ENCODE results near the gene SHISA2. TPM values are rescaled to one million over a fixed set of nuclear protein-coding genes. Genes with fewer than 3 reads are reported as not detected.

The SHISA2 gene
- total RNA-seq, 1 donor from 2014 or later, result 159 TPM

DNA sequence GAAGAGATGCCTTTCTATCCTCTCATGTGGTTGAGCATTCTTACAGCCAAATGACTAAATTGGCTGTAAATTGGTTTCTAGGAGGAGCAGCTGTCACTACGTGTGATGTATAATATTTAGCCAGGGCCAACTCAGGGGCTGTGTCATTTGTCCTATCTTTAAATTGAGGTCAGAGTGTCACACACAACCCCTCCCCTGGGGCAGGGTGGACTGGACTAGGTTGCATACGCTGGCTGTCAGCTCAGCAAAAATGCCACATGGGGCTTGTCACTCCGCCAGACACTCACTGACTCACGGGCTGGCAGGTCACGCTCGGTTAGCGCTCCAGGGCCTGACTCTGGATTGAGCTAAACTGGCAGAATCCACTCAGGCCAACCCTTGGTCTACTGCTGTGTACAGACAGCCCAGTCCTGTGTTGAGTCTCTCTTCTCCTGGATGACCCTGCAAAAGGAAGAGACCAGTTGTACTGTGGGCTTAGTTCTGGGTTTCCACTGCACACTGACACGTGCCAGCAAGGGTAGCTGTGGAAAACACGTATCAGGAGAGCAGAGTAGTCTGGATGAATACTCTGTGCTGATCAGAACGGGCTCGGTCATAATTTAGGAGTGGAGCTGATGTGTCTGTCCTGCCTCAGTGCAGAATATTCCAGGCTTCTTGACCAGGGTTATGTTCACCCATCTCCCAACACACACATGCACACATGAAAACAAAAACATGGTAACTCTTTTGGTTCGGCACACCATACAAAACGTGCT lies 29.1 kb downstream of the SHISA2 start:
- DNase-seq (ENCODE audit: low read depth), result peak; percentile 78
- TF ChIP-seq, protein P1, sequence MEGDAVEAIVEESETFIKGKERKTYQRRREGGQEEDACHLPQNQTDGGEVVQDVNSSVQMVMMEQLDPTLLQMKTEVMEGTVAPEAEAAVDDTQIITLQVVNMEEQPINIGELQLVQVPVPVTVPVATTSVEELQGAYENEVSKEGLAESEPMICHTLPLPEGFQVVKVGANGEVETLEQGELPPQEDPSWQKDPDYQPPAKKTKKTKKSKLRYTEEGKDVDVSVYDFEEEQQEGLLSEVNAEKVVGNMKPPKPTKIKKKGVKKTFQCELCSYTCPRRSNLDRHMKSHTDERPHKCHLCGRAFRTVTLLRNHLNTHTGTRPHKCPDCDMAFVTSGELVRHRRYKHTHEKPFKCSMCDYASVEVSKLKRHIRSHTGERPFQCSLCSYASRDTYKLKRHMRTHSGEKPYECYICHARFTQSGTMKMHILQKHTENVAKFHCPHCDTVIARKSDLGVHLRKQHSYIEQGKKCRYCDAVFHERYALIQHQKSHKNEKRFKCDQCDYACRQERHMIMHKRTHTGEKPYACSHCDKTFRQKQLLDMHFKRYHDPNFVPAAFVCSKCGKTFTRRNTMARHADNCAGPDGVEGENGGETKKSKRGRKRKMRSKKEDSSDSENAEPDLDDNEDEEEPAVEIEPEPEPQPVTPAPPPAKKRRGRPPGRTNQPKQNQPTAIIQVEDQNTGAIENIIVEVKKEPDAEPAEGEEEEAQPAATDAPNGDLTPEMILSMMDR (conservative IDR thresholded peaks at IDR 0.05; ENCODE audit: low read depth, low read length), result no peak
- no peak overlapping the region for H3K4me3 ChIP-seq (ENCODE audit: low read depth, low read length)

DNA sequence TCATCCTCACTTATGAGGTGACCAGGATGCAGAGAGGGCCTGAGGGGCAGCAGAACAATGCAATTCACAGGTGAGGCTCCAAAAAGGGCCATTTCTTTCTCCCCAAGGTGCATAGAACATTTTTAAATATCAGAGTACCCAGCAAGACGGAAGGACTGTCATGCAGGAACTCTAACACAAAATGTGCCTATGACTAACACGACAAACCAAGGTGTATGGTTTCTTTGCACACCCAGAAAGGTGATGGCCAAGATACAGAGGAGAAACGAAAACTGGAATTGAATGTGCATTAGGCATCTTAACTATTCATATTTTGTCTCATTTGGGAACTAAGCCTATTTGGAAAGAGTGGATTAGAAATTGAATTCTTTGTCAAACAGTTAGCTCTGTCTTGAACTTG lies 29.9 kb downstream of the SHISA2 start:
- TF ChIP-seq, protein P1 (conservative IDR thresholded peaks at IDR 0.05; ENCODE audit: low read depth, low read length), result no peak
- no peak for DNase-seq (ENCODE audit: low read depth)
- H3K4me3 ChIP-seq (ENCODE audit: low read depth, low read length), result no peak overlapping the region

DNA sequence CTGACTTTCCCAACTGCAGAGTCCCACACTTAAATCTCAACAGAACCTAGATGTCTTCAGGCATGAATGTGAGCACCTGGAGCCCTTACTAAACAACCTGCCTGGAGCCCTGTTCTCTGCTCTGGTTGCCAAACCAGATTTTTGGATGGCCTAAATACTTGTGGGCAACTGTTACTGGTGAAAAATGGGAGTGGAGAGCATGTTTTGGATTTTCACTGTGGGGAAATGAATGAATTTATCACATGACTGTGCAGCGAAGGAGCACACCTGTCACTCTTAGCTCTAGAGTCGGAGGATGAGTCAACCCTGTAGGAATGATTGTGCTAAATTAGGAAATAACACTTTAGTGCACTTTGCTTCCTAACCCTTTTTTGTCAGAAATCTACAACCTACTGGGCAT lies 30.3 kb downstream of the SHISA2 start:
- DNase-seq (ENCODE audit: low read depth), result no peak
- TF ChIP-seq, protein P1 (conservative IDR thresholded peaks at IDR 0.05; ENCODE audit: low read depth, low read length), result no peak
- no peak overlapping the region for H3K4me3 ChIP-seq (ENCODE audit: low read depth, low read length)

DNA sequence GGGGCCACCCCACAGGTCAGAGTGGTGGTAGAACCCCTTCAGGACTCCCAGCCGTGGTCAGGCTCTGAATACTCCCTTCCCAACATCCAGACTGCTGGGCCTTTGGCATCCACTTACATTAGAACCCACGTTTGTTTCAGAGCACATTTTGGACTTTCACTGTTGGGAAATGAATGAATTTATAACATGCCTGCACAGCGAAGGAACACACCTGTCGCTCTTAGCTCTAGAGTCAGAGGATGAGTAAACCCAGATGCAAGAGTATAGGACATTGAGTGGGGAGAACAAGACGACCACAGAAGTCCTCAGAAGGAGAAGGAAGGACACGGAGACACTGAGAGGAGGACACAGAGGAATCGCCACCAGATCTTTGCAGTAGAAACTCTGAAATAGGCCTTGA lies 30.9 kb downstream of the SHISA2 start:
- TF ChIP-seq, protein P1 (conservative IDR thresholded peaks at IDR 0.05; ENCODE audit: low read depth, low read length), result no peak
- DNase-seq (ENCODE audit: low read depth), result no peak
- no peak overlapping the region for H3K4me3 ChIP-seq (ENCODE audit: low read depth, low read length)

DNA sequence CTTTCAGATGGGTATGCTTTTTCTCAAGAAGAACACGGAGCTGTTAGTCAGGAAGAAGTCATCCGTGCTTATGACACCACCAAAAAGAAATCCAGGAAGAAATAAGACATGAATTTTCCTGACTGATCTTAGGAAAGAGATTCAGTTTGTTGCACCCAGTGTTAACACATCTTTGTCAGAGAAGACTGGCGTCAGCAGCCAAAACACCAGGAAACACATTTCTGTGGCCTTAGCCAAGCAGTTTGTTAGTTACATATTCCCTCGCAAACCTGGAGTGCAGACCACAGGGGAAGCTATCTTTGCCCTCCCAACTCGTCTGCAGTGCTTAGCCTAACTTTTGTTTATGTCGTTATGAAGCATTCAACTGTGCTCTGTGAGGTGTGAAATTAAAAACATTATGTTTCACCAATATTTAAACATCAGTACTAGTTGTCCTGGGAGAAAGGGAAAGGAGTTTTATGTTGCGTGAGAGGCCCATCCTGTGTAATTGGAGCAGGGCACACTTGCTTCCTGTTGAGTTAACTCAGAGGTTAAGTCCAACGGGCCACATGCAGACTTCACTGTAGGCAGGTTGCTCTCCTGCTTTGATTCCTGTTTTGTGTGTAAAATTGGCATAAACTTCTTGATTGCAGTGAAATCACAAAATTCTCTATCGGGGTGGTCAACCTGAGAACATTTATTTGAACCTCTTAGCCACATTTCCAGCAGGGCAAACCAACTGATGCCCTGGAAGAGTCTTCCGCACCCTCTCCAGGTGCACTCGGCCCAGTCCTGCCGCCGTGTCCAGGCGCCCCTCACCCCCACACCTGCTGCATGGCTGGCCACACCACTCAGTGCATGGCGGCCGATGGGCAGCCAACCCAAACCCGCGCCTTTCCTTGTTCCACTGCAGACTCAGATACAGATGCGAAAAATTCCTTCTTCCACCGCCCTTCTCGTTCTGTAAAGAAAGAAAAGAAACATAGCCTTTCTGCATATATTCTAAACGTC lies 31.6 kb downstream of the SHISA2 start:
- peak; percentile 100 for DNase-seq (ENCODE audit: low read depth)
- TF ChIP-seq, protein P1 (conservative IDR thresholded peaks at IDR 0.05; ENCODE audit: low read depth, low read length), result no peak
- peak overlapping the region; percentile 26 for H3K4me3 ChIP-seq (ENCODE audit: low read depth, low read length)

DNA sequence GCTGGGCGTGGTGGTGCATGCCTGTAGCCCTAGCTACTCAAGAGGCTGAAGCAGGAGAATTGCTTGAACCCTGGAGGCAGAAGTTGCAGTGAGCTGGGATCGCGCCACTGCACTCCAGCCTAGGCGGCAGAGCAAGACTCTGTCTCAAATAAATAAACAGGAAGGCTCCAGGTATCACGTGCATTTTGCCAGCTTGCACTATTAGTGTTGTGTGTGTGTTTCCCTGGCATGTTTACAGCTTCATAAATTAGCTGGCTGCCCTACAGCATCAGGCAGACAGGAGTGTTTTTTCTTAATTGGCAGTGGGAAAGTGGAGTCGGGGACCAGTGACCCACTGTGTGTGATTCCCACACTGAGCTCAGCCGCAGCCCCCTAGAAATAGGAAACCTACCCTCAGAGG lies 32.6 kb downstream of the SHISA2 start:
- DNase-seq (ENCODE audit: low read depth), result no peak

More for the DNA sequence above, 32.6 kb downstream of the SHISA2 start:
- H3K4me3 ChIP-seq (ENCODE audit: low read depth, low read length), result peak overlapping the region; percentile 26
- TF ChIP-seq, protein P1 (conservative IDR thresholded peaks at IDR 0.05; ENCODE audit: low read depth, low read length), result no peak

Data from epithelial cell of proximal tubule (primary cell).